ENCODE data around the gene ENAH.

- TF ChIP-seq POLR2A (IDR thresholded peaks at IDR 0.05) = no peak
- TF ChIP-seq CTCF (IDR thresholded peaks at IDR 0.05) = no peak
These were observed 2.8 kb upstream of the ENAH start for GRCh38 chr1:225655509-225656258.
